ENCODE results near the gene HIGD1A.

The HIGD1A gene

DNA sequence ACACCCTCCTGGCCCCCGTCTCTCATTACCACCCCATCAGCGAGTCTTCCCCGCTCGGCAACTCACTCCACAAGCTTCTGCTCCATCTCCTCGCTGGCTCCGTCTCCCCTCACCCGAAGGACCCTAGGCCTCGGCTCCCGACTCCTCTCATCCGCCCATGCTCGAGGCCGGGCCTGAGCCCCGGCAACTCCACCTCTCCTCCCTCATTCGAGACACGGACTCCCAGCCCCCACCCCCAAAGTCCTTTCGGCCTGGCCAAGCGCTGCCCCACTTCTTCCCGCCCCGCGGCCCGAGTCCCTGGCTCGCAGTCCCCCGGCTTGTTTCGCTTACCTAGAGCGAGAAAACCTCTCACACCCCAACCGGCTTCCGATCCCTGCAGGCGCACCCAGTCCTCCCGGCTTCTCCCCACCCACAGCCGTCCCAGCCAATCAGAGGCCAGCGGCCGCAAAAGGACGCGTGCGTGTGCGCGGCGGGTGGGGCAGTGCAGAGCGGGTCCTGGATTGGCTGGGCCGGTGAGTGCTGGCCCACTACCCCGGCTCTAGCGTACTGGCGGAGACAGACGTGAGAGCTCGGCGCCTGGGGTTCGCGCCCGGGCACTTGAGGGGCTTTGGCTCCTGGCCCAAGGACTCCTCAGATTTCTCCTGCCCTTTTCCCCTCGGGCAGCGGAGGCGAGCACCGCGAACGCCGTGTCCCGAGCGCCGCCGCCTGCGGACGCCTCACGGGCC, at the start of gene HIGD1A:
Gene HIGD1A, minus strand, starts transcription at position 385 of the 725 bp plus-strand sequence. CDS start 10,237 bp downstream, outside the sequence.
- in situ Hi-C loops (cut with HindIII; ENCODE audit: low pct_ligation_motif_present, low pct_unique_long_range_greater_than_20kb, low sequenced_read_pairs): no loop called here
- DNase-seq: peak; percentile 94

DNA sequence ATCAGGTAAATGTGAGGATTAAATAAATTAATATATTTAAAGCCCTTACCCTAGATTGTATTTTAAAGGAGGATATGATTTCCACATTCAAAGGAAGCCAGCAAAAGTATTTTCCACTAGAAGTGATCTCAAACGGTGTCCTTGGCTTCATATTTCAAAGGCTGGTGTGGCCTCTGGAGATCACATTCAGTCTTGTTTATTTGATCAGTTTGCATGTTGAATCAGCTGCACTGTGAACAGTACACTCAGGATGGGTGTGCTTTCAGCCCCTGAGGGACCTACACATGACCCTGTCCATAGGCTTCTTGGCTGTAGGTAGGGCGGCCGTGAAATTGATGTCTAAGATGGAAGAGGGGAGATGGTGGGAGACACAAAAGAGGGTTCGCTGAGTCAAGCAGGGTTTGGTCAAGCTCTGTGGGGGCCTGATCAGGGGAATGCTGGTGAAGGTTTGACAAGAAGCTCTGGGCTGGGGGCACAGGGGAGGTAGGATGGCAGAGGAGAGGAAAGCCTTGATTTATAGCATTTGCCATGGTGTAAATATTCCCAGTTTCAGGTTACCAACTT, 49.5 kb upstream of the HIGD1A start:
- DNase-seq: no peak
- in situ Hi-C loops (cut with HindIII; ENCODE audit: low pct_ligation_motif_present, low pct_unique_long_range_greater_than_20kb, low sequenced_read_pairs): no loop called here

DNA sequence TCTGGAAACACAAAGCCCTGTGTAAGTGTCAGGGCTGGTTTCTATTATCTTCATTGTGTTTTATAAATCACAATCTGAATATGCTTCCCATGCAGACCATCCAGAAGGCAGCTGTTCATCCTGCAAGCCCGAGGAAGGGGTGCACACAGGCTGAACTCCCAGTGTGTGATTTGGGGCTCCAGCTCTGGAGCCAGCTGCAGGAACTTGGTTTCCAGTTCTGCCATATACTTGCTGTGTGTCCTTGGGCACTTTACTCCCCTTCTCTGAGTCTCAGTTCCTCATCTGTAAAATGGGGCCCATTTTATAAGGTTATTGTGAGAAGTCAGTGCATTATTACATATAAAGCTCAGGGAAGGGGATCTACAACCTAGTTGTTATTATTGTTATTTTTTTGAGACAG, 48.8 kb upstream of the HIGD1A start:
- in situ Hi-C loops (cut with HindIII; ENCODE audit: low pct_ligation_motif_present, low pct_unique_long_range_greater_than_20kb, low sequenced_read_pairs): no loop called here
- no peak for DNase-seq

DNA sequence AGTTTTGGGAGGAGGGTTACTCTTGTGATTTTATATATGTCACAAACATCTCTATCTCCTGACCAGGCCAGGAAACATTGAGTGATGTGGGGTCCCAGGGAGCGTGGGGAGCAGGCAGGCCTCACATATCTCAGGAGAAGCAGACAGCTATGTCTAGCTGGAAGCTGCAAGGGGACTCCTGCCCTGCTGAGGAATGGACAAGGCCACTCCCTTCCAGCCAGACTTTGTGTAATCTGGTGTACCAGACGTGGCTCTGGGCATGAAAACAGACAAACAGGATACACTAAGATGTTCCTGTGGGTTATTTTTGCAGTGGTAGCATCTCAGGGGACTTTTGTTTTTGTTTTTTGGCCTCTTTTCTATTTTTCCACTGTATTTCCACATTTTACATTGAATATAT, 48.2 kb upstream of the HIGD1A start:
- DNase-seq: no peak

DNA sequence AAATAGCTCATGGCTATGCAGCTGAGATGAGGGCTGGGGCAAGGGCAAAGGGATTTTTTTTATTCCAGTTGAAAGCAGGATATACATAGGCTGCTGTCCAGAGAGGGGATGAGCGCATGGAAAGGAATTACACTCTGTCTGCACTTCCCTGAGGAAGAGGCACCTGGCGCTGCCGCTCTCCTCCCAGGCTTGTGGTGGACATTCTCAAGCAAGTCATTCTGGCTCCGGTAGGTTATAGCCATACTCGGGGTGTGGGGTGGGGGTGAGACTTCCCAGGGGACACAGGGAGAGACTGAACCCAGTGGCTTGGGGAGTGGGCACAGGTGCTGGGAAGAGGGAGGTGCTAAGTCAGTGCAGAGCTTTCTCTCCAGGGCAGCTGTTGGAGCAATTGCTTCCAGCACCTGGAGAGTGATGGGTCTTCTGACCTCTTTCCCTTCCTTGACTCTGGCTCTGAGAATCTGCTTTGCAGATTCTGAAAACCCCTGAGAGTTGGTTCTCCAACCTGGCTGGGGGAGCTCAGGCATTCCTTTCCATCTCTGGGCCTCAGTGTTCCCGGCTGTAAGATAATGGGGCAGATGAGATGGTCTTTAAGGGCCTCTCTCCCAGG, 47.0 kb upstream of the HIGD1A start:
- no peak for DNase-seq
- in situ Hi-C loops (cut with HindIII; ENCODE audit: low pct_ligation_motif_present, low pct_unique_long_range_greater_than_20kb, low sequenced_read_pairs): no loop called here

More for the DNA sequence above, 48.2 kb upstream of the HIGD1A start:
- in situ Hi-C loops (cut with HindIII; ENCODE audit: low pct_ligation_motif_present, low pct_unique_long_range_greater_than_20kb, low sequenced_read_pairs): no loop called here

DNA sequence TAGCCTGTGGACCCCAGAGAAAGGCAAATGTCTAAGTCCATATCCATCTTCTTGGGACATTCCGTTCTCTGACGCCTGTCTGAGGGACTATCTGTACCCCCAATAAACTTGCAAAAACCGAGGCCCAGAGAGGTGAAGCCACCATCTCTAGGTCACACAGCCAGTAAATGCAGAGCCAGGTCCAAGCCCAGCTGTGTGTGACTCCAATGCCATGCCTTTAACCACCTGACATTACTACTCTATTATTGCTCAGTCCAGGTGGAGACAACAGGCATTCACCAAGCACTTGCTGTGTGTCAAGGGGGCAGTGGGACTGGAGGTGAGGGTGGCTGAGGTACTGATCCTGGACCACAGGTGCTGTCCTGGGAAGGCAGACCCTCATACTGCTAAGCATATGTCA, 46.0 kb upstream of the HIGD1A start:
- DNase-seq: no peak
- in situ Hi-C loops (cut with HindIII; ENCODE audit: low pct_ligation_motif_present, low pct_unique_long_range_greater_than_20kb, low sequenced_read_pairs): no loop called here

DNA sequence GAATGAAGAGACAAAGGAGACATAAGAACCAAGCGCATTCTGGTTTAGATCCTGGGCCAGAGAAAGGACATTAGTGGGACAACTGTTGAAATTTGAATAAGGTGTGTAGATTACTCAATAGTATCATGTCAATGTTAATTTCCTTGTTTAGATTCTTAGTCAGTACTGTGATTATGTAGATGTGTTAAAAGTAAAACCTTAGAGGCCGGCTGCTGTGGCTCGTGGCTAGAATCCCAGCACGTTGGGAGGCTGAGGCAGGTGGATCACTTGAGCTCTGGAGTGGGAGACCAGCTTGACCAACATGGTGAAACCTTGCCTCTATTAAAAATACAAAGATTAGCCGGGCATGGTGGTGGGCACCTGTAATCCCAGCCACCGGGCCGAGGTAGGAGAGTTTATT, 44.7 kb upstream of the HIGD1A start:
- DNase-seq: no peak

DNA sequence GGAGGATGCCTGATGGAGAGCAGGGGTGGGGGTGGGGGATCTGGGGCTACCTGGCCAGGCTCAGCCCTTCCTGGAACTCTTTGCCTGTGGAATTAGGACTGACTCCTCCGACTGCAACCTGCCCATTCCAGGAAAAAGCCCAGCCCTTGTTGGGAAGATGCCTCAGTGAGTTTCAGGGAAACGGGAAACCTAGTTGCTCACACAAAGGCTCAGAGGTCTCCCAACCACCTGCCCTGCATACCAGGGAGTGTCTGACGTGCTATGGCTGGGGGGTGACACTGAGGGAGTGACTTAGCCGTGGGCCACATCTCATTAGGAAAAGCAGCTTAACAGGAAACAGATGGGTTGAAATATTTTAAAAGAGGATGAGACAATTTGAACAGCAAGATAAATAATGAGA, 43.4 kb upstream of the HIGD1A start:
- no peak for DNase-seq

More for the DNA sequence above, 44.7 kb upstream of the HIGD1A start:
- in situ Hi-C loops (cut with HindIII; ENCODE audit: low pct_ligation_motif_present, low pct_unique_long_range_greater_than_20kb, low sequenced_read_pairs): no loop called here

DNA sequence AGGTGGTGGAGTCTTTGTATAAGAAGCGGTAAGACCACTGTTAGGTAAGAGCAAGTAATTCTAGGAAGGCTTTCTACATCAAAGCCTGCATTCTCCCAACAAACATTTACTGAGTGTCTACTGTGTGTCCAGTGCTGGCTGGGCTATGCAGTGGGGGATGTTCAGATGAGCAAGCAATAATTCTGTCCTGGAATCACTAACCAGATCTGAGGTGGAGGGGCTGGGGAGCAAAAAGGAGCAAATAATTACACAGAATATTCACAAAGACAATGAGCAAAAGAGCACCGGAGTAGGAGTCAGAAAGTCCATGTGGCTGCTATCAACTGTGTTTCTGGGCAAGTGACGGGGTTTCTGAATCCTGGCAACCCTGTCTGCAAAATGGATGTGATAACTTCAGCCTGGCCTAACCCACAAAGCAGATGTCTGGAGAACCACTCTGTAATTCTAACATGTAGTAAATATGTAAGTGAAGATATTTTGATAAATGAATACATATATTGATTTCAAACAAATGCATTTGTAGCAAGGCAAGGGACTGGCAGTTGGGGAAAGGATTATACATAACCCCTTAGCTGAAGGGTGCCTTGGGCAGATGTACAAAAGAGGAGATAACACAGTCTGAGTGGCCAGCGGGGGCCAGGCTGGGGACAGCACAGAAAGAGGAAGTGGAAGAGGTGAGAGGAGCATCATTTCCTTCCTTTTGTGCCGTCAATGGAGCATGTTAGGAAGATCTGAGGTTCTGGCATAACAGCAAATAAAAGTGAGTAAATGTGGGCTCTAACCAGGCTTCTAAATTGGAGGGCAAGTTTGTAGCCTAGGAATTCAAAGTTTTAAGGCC, 42.6 kb upstream of the HIGD1A start:
- DNase-seq: no peak

More for the DNA sequence above, 43.4 kb upstream of the HIGD1A start:
- in situ Hi-C loops (cut with HindIII; ENCODE audit: low pct_ligation_motif_present, low pct_unique_long_range_greater_than_20kb, low sequenced_read_pairs): no loop called here

DNA sequence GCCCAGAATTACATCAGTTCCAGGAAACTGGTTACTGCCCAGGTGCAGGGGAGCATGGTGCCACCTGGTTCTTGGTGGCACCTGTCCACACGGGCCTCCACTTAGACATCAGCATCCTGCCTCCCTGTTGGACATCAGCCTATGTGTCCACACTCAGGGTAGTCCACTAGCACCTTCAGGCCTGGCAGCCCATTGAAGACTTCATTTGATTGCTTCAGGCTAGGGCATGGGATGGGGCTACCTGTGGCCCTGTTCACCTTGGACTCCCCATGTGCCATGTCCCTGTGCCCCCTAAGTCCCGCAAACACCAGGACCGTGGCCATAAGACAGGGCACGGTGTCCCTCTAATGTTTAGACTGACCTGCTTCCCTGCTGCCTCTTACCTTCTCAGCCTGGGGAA, 40.5 kb upstream of the HIGD1A start:
- in situ Hi-C loops (cut with HindIII; ENCODE audit: low pct_ligation_motif_present, low pct_unique_long_range_greater_than_20kb, low sequenced_read_pairs): no loop called here
- no peak for DNase-seq

More for the DNA sequence above, 42.6 kb upstream of the HIGD1A start:
- in situ Hi-C loops (cut with HindIII; ENCODE audit: low pct_ligation_motif_present, low pct_unique_long_range_greater_than_20kb, low sequenced_read_pairs): no loop called here

DNA sequence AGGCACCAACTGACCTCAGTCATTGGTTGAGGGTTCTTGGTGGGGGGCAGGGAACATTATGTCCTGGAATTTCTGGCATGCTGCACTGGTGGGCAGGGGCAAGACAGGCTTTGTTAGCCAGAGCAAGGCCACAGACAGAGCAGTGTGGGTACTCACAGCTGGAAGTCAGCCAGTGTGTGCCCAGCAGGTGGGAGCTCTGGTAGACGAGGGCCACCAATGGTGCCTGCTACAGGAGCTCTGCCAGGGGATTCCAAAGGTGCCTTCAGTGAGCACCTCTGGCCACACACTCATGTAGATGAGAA, 40.1 kb upstream of the HIGD1A start:
- in situ Hi-C loops (cut with HindIII; ENCODE audit: low pct_ligation_motif_present, low pct_unique_long_range_greater_than_20kb, low sequenced_read_pairs): no loop called here
- DNase-seq: no peak

DNA sequence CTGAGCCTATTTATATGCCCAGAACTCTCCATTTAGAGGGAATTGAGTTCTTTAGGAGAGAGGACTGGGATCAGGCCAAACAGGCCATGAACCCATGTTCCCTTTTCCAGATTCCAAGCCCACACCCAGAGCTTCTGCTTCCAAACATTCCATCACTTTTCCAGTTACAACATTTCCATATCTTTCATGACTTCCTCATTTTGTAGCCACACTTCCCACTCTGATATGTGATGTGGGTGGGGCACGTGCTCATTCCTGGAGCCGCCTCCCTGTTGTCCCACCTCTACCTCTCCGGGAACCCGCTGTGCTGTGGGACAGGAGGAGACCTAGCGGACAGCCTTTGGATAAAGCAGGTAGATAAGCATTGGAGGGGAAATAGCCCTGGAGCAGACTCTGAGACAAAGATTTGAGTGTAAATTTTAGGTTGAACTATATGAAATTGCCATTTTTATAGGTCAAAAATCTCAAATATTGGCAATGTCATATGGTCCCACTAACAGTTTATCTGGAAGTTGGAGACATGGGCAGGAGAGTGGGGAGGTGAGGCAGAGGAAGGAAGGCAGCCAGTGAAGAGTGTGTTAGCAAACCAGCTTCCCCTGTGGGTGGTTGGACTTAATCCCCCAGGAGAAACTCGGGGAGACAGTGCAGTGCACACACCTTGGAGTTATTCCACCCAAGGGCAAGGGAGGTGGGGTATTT, 39.6 kb upstream of the HIGD1A start:
- DNase-seq: no peak
- in situ Hi-C loops (cut with HindIII; ENCODE audit: low pct_ligation_motif_present, low pct_unique_long_range_greater_than_20kb, low sequenced_read_pairs): no loop called here

DNA sequence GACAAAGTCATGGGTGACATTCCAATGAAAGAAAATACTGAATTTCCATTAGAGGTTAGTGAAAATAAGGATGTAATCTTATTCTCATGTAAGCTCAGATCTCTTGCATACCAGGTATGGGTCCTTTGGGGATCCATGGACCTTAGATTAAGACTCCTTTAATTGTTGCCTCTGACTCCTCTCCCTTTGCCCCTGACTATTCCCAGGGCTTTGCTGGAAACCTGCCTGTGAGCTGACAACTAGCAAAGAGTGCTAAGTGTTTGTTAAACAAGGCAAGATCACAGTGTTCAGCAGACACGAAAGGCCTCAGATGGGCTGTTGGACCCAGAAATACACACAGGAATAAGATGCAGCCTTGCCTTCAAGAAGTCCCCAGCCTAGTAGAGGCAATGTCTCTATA, 37.0 kb upstream of the HIGD1A start:
- DNase-seq: no peak
- in situ Hi-C loops (cut with HindIII; ENCODE audit: low pct_ligation_motif_present, low pct_unique_long_range_greater_than_20kb, low sequenced_read_pairs): no loop called here

DNA sequence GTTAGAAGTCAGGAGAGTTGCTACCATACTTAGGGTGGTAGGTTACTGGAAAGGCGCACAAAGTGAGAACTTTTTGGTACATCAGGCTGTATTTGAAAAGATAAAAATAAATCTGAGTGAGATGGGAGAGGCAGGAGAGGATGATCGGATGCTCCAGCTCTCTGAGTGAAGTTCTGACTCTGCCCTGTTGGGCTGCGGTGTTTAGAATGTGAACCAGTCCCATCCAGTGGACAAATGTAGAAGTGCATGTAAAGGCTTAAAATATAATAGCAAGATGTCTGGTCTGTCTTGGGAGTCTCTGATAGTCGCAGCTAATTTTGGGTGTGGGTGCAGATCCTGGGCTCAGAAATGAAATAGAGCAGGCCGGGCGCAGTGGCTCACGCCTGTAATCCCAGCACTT, 35.3 kb upstream of the HIGD1A start:
- DNase-seq: peak; percentile 65
- in situ Hi-C loops (cut with HindIII; ENCODE audit: low pct_ligation_motif_present, low pct_unique_long_range_greater_than_20kb, low sequenced_read_pairs): no loop called here

DNA sequence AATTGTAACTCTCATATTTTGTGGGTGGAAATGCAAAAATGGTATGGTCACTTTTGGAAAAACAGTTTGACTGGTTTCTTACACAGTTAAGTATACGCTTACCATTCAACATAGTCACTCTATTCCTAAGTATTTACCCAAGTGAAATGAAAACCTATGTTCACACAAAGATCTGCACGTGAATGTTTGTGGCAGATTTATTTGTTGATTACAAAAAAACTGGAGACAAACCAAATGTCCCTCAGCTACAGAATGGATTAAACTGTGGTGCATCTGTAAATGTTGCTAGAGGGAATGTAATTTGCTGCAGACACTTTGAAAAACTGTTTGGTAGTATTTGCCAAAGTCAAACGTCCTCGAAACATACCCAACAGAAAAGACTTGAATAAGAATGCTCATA, 34.3 kb upstream of the HIGD1A start:
- in situ Hi-C loops (cut with HindIII; ENCODE audit: low pct_ligation_motif_present, low pct_unique_long_range_greater_than_20kb, low sequenced_read_pairs): no loop called here
- no peak for DNase-seq

DNA sequence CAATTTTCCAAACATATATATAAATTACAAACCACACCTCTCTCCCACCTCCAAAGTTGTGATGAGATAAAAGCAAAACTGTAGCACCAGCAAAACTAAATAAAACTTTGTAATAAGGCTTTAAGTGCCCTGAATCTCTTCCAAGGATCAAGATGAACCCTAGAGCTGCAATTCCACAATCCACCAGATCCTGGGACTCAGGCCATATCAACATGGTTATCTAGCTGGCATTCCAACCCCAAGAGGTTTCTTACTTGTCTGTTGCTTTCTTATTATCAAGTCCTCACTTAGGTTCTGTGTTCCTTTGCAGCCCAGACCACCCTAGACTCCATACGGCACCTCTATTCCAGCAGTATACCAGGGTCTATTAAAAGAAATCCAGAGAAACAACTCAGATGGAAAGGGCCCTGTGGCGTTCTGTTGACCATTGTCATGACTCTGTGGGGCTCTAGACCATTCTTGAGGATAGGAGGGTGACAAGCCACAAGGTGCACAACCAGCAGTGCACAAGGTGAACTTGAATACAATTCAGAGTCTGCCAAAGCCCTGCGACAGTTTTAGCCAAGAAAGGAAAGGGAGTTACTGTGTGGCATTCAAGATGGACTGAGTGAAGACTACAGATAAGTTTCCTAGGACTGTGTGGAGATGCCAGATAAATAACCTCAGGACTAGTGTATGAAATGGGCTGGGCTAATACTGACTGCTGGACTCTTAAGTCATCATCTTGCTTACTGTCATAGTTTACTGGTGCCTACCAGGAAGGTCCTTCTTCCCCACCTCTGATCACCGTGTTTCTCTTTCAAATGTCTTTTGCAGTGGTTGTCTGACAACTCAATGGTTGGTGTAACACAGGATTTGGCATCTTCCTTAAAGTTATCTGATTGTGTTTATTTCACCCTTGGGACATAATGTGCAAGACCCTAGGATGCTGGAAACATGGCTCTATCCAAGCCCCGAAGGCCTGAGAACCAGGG, 32.1 kb upstream of the HIGD1A start:
- DNase-seq: no peak
- in situ Hi-C loops (cut with HindIII; ENCODE audit: low pct_ligation_motif_present, low pct_unique_long_range_greater_than_20kb, low sequenced_read_pairs): no loop called here

DNA sequence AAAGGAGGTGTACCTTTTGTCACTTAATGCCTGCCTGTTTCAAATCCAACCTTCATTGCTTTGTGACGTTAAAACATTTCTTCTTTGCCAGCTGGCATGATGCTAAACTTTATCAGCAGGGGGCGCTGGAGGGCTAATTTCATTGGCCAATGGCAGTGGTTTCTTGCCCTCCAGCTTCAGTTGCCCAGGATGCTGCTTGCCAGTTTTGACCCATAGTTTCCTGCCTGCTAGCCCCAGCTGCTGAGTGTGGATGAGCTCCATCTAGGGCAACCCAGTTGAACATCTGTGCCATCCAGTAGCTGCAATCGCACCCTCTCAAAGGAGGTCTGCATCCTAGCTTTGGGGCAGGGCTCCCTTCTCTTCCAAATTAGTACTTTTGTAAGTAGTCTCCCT, 27.0 kb upstream of the HIGD1A start:
- DNase-seq: peak; percentile 71
- in situ Hi-C loops (cut with HindIII; ENCODE audit: low pct_ligation_motif_present, low pct_unique_long_range_greater_than_20kb, low sequenced_read_pairs): no loop called here

All from ACHN (cell line).